AG09319 (cell line): ENCODE results near the gene GINS2.

Experiments used
- DNase-seq: peaks from one replicate; pipeline ENCODE4 v3.0.0-alpha.2; 2010; ENCODE audit warnings: low read depth; ENCODE audit errors: extremely low read depth
- CTCF ChIP-seq: IDR thresholded peaks from 2 replicates; pipeline ENCODE4 v1.5.1; 2011; ENCODE audit warnings: low read depth, mild to moderate bottlenecking, inconsistent platforms, low read length, moderate library complexity

GINS2 gene

GRCh38 chr16:85632709-85633437, 55.9 kb downstream of the GINS2 start:
- DNase-seq, result no peak
- no peak for TF ChIP-seq CTCF

GRCh38 chr16:85631802-85632393, 56.9 kb downstream of the GINS2 start:
- no peak for DNase-seq
- TF ChIP-seq CTCF, result no peak; the same call in 1 of the 2 replicates

GRCh38 chr16:85631230-85631629, 57.5 kb downstream of the GINS2 start:
- no peak for TF ChIP-seq CTCF

GRCh38 chr16:85629853-85630252, 58.9 kb downstream of the GINS2 start:
- DNase-seq, result no peak
- TF ChIP-seq CTCF, result no peak

More at GRCh38 chr16:85631230-85631629, 57.5 kb downstream of the GINS2 start:
- no peak for DNase-seq

GRCh38 chr16:85629326-85629725, 59.4 kb downstream of the GINS2 start:
- TF ChIP-seq CTCF, result no peak
- DNase-seq, result no peak

- TF ChIP-seq CTCF, result no peak
- DNase-seq, result no peak
Observed at GRCh38 chr16:85628645-85629044, 60.1 kb downstream of the GINS2 start.

GRCh38 chr16:85628265-85628556, 60.5 kb downstream of the GINS2 start:
- DNase-seq, result no peak
- no peak for TF ChIP-seq CTCF
